Body of pancreas (tissue), 4 donors: ENCODE measurements around the gene USH2A.

ENCODE experiments used
- POLR2A ChIP-seq, 3 donors: fragments of 450-650 bp; IDR thresholded peaks; one replicate each; pipeline ENCODE4 v1.6.1; 2016; ENCODE audit warnings: antibody characterized with exemption in 3 of 3, mild to moderate bottlenecking in 2 of 3
- TF ChIP-seq, protein P1 (sequence below), 7 experiments: fragments of 450-650 bp in 4 of 7; fragments of 200-600 bp in 3 of 7; sonication (generic) in 3 of 7; IDR thresholded peaks; one replicate each; pipeline ENCODE4 v1.5.1; 2016 to 2019; ENCODE audit warnings: antibody characterized with exemption in 7 of 7

GRCh38 chr1:215895893-215896292 is 527.4 kb downstream of the USH2A start:
- TF ChIP-seq, protein P1, sequence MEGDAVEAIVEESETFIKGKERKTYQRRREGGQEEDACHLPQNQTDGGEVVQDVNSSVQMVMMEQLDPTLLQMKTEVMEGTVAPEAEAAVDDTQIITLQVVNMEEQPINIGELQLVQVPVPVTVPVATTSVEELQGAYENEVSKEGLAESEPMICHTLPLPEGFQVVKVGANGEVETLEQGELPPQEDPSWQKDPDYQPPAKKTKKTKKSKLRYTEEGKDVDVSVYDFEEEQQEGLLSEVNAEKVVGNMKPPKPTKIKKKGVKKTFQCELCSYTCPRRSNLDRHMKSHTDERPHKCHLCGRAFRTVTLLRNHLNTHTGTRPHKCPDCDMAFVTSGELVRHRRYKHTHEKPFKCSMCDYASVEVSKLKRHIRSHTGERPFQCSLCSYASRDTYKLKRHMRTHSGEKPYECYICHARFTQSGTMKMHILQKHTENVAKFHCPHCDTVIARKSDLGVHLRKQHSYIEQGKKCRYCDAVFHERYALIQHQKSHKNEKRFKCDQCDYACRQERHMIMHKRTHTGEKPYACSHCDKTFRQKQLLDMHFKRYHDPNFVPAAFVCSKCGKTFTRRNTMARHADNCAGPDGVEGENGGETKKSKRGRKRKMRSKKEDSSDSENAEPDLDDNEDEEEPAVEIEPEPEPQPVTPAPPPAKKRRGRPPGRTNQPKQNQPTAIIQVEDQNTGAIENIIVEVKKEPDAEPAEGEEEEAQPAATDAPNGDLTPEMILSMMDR (IDR thresholded peaks at IDR 0.05) = no peak
- no peak for TF ChIP-seq POLR2A (IDR thresholded peaks at IDR 0.05)
